LoVo (cell line): Measurements from ENCODE around the gene RNF149.
A peak's percentile ranks its signal among the peaks of the same experiment; 100 is the strongest.
"Not testable (repeated sequence)": the region's sequence is repeated elsewhere in the genome, so short reads cannot be mapped to it uniquely, and the experiment has no call there.

ENCODE experiments used
- DNase-seq: peaks from one replicate; pipeline ENCODE4 v3.0.0-alpha.2; 2016; ENCODE audit warnings: low spot score

RNF149 gene

DNA sequence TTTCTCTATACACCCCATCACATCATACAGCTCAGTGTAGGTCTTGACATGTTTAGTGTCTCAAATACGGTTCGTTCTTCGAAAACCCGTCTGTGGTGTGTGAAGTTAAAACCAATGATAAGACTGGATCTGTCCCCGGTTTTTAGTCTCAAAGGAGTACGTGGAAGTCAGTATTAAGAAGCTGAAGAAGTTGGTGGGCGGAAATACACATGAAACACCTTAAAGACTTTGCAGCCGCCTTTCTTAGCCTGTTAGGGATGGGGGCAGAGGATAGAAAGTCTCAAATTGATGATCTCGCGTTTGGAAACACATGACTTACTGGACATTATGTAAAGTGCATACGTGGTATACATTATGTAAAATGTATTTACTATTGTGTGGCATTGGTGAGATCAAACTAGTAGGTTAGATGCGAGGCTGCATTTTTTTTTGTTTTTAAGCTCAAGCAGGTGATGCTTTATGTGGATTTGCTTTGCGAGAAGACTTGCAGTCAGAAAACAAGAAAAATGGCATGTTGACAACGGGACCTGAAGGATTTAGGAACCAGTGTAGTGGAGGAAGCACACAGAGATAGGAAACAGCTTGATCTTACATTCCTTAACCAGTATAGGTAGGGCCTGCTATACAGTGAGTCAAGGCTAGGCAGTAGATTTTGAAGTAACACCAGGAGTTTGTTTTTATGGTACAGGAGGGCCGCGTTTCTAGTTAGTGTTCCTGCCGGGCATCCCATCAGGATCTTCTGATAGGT is 54.6 kb downstream of the RNF149 start:
- DNase-seq, result no peak

DNA sequence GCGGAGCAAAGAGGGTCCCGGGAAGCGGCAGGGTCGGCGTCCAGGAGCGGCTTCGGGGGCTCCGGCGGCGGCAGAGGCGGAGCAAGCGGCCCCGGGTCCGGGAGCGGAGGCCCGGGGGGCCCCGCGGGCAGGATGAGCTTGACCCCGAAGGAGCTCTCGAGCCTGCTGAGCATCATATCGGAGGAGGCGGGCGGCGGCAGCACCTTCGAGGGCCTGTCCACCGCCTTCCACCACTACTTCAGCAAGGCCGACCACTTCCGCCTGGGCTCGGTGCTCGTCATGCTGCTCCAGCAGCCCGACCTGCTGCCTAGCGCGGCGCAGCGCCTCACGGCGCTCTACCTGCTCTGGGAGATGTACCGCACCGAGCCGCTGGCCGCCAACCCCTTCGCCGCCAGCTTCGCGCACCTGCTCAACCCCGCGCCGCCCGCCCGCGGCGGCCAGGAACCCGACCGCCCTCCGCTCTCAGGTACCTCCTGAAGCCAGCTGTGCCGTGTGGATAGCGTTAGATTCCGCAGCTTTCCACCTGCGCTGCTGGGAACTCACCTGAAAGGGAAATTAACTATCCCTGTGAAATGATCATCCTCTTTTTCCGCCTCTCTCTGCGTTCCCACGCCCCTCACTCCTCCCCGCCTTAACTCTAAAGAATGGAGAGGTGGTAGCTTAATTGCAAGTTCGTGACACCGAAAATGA is 55.3 kb downstream of the RNF149 start:
- DNase-seq, result peak; percentile 39

GRCh38 chr2:101252408-101253012 is 56.0 kb downstream of the RNF149 start, which contains the start of gene CNOT11:
Gene CNOT11 (plus strand): TSS chr2:101252886. CDS start chr2:101252965, 79 bp downstream.
- DNase-seq, result peak; percentile 98

DNA sequence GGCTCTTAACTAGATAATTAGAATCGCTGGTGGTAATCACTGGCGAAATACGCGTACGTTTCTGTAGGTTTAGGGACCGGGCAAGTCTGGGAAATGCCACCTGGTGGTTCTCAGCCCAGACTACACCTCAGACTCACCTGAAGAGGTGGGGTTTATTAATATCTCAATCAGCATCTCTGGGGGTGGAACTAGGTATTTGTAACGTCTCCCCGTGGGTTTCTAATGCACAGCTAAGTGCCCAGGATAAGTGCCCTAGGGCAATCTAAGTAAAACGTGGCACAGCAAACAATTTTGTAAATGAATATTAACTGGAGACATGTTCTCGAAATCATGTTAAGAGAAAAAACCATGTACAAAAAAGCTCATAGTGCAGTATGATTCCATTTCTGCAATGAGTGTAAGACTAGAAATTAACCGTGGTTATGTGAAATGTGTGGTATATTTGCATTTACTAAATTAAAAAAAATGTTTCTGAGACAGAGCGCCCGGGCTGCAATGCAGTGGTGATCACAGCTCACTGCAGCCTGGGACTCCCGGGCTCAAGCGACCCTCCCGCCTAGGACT is 56.6 kb downstream of the RNF149 start:
- peak; percentile 75 for DNase-seq

DNA sequence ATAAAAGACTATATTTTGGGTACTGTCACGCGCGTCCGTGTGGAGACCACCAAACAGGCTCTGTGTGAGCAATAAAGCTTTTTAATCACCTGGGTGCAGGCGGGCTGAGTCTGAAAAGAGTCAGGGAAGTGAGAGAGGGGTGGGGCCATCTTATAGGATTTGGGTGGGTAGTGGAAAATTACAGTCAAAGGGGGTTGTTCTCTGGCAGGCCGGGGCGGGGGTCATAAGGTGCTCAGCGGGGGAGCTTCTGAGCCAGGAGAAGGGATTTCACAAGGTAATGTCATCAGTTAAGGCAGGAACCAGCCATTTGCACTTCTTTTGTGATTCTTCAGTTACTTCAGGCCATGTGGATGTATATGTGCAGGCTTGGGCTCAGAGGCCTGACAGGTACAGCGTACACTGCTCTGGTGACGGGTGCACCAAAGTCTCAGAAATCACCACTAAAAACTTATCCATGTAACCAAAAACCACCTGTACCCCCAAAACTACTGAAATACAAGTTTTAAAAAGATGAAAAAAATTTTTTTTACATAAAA is 57.2 kb downstream of the RNF149 start:
- DNase-seq, result not testable (repeated sequence)

GRCh38 chr2:101249826-101250225 is 58.7 kb downstream of the RNF149 start:
- no peak for DNase-seq

DNA sequence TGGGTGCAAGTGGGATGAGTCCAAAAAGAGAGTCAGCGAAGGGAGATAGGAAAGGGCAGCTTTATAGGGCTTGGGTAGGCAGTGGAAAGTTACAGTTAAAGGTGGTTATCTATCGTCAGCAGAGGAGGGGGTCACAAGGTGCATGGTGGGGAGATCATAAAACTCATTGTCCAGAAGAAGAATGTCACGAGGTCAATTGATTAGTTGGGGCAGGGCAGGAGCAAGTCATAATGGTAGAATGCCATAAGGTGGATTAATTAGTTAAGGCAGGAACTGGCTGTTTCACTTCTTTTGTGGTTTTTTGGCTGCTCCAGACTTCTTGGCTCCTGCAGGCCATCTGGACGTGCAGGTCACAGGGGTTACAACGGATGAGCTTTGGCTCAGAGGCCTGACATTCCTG is 59.7 kb downstream of the RNF149 start:
- DNase-seq, result not testable (repeated sequence)

GRCh38 chr2:101245468-101245867 is 63.0 kb downstream of the RNF149 start:
- not testable (repeated sequence) for DNase-seq

- DNase-seq, result not testable (repeated sequence)
Observed at GRCh38 chr2:101244899-101245298, 63.6 kb downstream of the RNF149 start.

DNA sequence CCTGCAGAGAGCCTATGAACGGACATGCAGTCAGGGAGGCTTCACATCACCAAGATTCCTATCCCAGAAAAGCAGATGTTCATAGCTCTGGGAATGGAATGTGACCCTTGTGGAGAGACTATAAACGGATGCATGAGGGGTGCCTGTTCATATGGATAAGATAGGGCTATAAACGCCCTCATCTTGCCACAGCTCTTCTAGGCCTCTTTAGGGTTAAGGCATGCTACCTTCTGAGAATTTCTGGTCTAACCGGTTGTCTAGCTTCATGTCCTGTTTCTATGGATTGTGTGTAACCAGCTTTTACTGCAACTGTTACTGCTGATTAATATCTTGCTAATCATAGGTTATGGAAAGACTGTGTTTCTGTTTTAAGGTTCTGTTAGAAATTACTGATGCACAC is 64.1 kb downstream of the RNF149 start:
- not testable (repeated sequence) for DNase-seq

DNA sequence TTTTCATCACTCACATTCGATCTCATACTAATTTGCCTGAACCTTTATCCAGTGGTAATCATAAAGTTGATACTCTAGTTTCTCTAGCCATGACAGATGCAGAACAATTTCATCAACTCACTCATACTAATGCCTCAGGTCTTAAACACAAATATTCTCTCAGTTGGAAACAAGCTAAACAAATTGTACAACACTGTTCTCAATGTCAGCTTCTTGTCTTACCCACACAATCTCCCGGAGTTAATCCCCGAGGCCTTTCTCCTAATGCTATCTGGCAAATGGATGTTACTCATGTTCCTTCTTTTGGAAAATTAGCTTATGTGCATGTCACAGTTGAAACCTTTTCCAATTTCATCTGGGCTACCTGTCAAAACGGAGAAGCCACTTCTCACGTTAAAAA is 67.3 kb downstream of the RNF149 start:
- no peak for DNase-seq

DNA sequence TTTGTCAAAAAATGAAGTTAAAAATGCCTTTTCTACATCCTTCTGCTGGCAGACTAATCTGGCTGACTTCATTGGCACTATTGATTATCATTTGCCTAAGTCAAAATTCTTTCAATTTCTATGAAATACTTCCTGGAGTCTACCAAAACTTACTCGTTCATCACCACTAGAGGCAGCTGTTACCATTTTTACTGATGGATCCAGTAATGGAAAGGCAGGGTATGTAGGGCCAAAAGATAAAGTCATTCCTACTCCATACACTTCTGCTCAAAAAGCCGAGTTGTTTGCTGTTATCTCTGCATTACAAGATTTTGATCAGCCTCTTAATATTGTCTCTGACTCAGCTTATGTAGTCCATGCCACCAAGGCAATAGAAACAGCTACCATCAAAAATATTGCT is 67.8 kb downstream of the RNF149 start:
- peak; percentile 18 for DNase-seq

DNA sequence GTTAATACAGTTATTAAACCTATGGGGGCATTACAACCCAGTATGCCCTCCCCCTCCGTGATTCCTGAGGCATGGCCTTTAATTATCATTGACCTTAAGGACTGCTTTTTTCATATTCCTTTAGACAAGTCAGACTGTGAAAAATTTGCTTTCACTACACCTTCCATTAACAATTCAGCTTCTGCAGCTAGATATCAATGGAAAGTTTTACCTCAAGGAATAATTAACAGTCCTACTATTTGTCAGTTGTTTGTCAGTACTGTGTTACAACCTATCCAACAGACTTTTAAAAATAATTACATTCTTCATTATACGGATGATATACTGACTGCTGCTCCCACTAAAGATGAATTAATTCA is 68.8 kb downstream of the RNF149 start:
- DNase-seq, result not testable (repeated sequence)

GRCh38 chr2:101238930-101239759 is 69.4 kb downstream of the RNF149 start:
- DNase-seq, result peak; percentile 87

DNA sequence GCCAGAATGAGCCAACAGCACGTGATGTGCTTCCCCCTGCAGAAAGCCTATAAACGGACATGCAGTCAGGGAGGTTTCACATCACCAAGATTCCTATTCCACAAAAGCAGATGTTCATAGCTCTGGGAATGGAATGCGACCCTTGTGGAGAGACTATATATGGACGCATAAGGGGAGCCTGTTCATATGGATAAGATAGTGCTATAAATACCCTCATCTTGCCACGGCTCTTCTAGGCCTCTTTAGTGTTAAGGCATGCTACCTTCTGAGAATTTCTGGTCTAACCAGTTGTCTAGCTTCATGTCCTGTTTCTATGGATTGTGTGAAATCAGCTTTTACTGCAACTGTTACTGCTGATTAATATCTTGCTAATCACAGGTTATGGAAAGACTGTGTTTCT is 70.6 kb downstream of the RNF149 start:
- DNase-seq, result not testable (repeated sequence)

- DNase-seq, result not testable (repeated sequence)
Observed at GRCh38 chr2:101235956-101236355, 72.5 kb downstream of the RNF149 start.

DNA sequence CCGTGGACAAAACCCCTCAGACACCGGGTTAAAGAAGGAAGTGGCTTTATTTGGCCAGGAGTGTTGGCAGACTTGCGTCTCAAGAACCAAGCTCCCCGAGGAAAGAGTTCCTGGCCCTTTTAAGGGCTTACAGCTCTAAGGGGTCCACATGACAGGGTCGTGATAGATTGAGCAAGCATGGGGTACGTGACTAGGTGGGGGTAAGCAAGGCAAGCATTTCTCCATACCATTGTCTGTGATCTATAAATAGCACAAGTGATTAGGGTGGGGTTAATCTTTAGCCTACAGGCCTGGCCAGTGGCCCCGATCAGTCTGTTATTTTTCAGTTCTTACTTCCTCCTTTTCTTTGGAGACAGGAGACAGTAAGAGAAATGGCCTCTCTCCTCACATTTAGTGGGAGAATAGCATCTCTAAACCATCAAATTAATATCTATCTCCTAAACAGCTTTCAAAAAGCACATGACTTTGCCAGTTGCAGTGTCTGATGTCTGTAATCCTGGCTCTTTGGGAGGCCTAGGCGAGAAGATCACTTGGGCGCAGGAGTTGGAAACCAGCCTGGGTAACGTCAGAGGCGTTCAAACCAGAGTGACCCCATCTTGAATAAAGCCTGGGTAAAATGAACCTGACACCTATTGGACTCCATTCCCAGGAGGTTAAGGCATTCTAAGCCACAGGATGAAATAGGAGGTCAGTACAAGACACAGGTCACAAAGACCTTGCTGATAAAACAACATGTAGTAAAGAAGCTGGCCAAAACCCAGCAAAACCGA is 74.1 kb downstream of the RNF149 start:
- DNase-seq, result peak; percentile 19

- peak; percentile 14 for DNase-seq
Observed at GRCh38 chr2:101232770-101233169, 75.7 kb downstream of the RNF149 start.

DNA sequence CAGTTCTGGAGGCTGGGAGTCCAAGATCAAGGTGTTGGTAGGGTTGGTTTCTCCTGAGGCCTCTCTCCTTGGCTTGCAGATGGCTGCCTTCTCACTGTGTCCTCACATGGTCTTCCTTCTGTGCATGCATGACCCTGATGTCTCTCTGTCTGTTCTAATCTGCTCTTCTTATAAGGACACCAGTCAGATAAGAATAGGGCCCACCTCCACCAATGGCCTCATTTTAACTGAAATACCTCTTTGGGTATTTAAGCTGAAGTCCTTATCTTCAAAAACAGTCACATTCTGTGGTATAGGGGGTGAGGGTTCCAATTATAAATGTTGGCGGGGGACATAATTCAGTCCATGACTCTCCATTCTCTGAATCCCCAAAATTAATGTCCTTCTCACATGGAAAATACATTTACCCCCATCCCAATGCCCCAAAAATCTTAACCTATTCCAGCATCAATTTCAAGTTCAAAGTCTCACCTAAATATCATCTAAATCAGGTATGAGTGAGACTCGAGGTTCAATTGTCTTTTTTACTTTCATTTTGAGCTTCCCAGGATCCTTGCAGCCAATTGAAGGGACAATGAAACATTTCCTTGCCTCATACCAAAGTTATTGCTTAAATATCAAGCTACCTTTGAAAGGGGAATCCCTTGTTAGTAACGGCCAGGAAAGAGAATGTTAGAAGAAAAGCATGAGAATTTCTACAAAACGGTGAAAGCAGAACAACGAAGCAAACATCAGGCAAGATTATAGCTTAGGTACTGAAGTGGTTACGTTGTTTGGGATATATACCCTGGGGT is 76.4 kb downstream of the RNF149 start:
- DNase-seq, result no peak

DNA sequence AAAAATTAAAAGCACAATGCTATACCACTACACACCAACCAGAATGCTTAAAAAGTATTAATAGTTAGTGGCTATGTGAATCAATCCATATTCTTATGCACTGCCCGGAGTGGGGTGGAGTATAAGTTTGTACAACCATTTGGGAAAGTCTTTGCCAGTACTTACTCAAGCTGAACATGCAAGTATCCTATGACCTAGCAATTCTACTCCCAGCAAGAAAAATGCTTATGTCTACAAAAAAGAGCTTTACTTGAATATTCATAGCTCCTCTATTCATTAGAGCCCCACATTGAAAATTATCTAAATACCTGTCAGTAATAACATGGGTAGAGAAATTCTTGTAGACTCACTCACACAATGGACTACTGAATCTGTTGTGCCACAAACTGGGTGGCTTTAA is 77.3 kb downstream of the RNF149 start:
- DNase-seq, result no peak
